Esophagus squamous epithelium (tissue), 5 donors: Measurements from ENCODE around the gene PBX3. TPM values are rescaled to one million over a fixed set of nuclear protein-coding genes. Genes with fewer than 3 reads are reported as not detected.

Source experiments
- DNase-seq: peaks from one replicate; lab custom pipeline; 2025; lab: John Stamatoyannopoulos, UW
- H3K27ac ChIP-seq, 4 donors: fragments of 200-600 bp; sonication (generic); one replicate each; pipeline ENCODE4 v1.5.1; 2016 to 2019; ENCODE audit warnings: mild to moderate bottlenecking in 1 of 4
- H3K27me3 ChIP-seq, 4 donors: fragments of 200-600 bp; sonication (generic); 1 replicate in 3 of 4; 2 replicates in 1 of 4; pipeline versions ENCODE4 v1.5.1 to v1.6.0; 2017 to 2021; ENCODE audit warnings: antibody characterized with exemption in 1 of 4
- H3K36me3 ChIP-seq, 3 donors: fragments of 200-600 bp; sonication (generic); one replicate each; pipeline ENCODE4 v1.5.1; 2016 to 2019
- H3K4me1 ChIP-seq, 3 donors: fragments of 200-600 bp; sonication (generic); one replicate each; pipeline ENCODE4 v1.5.1; 2017 to 2019
- H3K4me3 ChIP-seq, 4 donors: fragments of 200-600 bp; sonication (generic); 1 replicate in 3 of 4; 2 replicates in 1 of 4; pipeline ENCODE4 v1.5.1; 2016 to 2019; ENCODE audit warnings: mild to moderate bottlenecking in 2 of 4, moderate library complexity in 1 of 4
- H3K9me3 ChIP-seq, 3 donors: fragments of 200-600 bp; sonication (generic); one replicate each; pipeline ENCODE4 v1.5.1; 2016 to 2019
- CTCF ChIP-seq, 6 experiments: fragments of 450-650 bp in 4 of 6; fragments of 200-600 bp in 2 of 6; sonication (generic) in 2 of 6; IDR thresholded peaks; one replicate each; pipeline ENCODE4 v1.5.1; 2016 to 2019; ENCODE audit warnings: antibody characterized with exemption in 6 of 6, mild to moderate bottlenecking in 4 of 6, moderate library complexity in 4 of 6
- POLR2A ChIP-seq, 4 donors: fragments of 450-650 bp; IDR thresholded peaks; one replicate each; pipeline ENCODE4 v1.6.1; 2017; ENCODE audit warnings: antibody characterized with exemption in 4 of 4, mild to moderate bottlenecking in 4 of 4, moderate library complexity in 3 of 4
- WGBS, 2 donors: methylation state at CpG; one replicate each; pipeline ENCODE4 v1.1.5; 2018; 5-methylcytosine and 5-hydroxymethylcytosine counted together
- intact Hi-C: fragments of 100-400 bp; cut with DNase I; formaldehyde crosslinking; loops from one replicate; pipeline ENCODE4 v1.15.0; 2022
- total RNA-seq, 4 donors: library from RNA; depleted of rRNA; stranded (reverse); fragments of >200 nt; gene quantifications; one replicate each; pipeline ENCODE4 v1.1.0, GENCODE V29; 2016
- donor health status: DM: yes; HTN: yes; CAD: no.

PBX3 gene
- total RNA-seq, 4 donors from 2014 or later, result 10.2 to 27.1 (median 12.7) TPM

DNA sequence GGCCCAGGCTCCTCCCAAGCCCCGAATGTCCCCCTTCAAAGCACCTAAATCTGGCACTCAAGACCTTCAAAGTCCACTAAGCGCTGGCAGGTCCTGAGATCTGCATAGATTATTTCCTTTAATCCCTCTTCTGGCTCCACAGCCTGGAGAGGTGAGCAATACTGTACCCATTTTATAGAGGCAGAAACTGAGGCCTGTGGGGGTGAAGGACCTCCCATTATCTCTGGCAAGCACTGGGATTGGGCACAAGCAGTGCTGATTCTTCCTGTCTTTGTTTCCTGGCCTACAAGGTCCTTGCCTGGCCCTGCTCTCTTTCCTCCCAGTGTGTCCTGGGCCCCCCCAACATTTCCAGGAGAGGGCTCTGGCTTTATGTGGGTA is 252.3 kb downstream of the PBX3 start:
- Histone ChIP-seq H3K27me3 (peaks cover 0 to 25% (median 0%) of the 10 kb centered on the region in 4 donors), H3K4me1 (no peaks in the 10 kb centered on the region), H3K27ac (no peak overlapping the region), H3K36me3 (no peaks in the 10 kb centered on the region), H3K4me3 (no peak overlapping the region), H3K9me3 (no peaks in the 10 kb centered on the region)
- WGBS, 2 donors, result 71 to 100% methylated on average over 1 of the region's 2 CpGs
- TF ChIP-seq POLR2A (IDR thresholded peaks at IDR 0.05), result no peak
- TF ChIP-seq CTCF (IDR thresholded peaks at IDR 0.05), result no peak
- intact Hi-C loops, result no loop called here
- DNase-seq, result no peak

- TF ChIP-seq CTCF (IDR thresholded peaks at IDR 0.05) (no peak), POLR2A (IDR thresholded peaks at IDR 0.05) (no peak)
- H3K27me3 ChIP-seq, result peaks cover 0 to 24% (median 0%) of the 10 kb centered on the region in 4 donors
- WGBS, 2 donors, result 74 to 76% methylated on average over 2 of the region's 6 CpGs
- no peaks in the 10 kb centered on the region for H3K4me1 ChIP-seq
- no peaks in the 10 kb centered on the region for H3K9me3 ChIP-seq
- H3K4me3 ChIP-seq, result no peak overlapping the region
- H3K36me3 ChIP-seq, result no peaks in the 10 kb centered on the region
- no peak overlapping the region for H3K27ac ChIP-seq
- no peak for DNase-seq
- intact Hi-C loops, result no loop called here
These were observed 253.1 kb downstream of the PBX3 start for GRCh38 chr9:126000256-126000655.

- no peak for DNase-seq
- no peaks in the 10 kb centered on the region for H3K4me1 ChIP-seq
- peaks cover 0 to 17% (median 0%) of the 10 kb centered on the region in 4 donors for H3K27me3 ChIP-seq
- no peaks in the 10 kb centered on the region for H3K9me3 ChIP-seq
- H3K4me3 ChIP-seq, result no peak overlapping the region
- no peak overlapping the region for H3K27ac ChIP-seq
- no peaks in the 10 kb centered on the region for H3K36me3 ChIP-seq
- intact Hi-C loops, result no loop called here
- no peak for TF ChIP-seq POLR2A (IDR thresholded peaks at IDR 0.05)
- no peak for TF ChIP-seq CTCF (IDR thresholded peaks at IDR 0.05)
- 68 to 72% methylated on average over 22 to 23 of the region's 23 CpGs for WGBS, 2 donors
These were observed 253.8 kb downstream of the PBX3 start for GRCh38 chr9:126000731-126001580.

- Histone ChIP-seq H3K4me3 (no peak overlapping the region), H3K36me3 (no peaks in the 10 kb centered on the region), H3K4me1 (no peaks in the 10 kb centered on the region), H3K9me3 (no peaks in the 10 kb centered on the region), H3K27me3 (peaks cover 0 to 11% (median 0%) of the 10 kb centered on the region in 4 donors), H3K27ac (no peak overlapping the region)
- 81 to 87% methylated on average over 9 to 14 of the region's 24 CpGs for WGBS, 2 donors
- intact Hi-C loops, result no loop called here
- TF ChIP-seq CTCF (IDR thresholded peaks at IDR 0.05), result no peak
- no peak for TF ChIP-seq POLR2A (IDR thresholded peaks at IDR 0.05)
- no peak for DNase-seq
These were observed 254.5 kb downstream of the PBX3 start for GRCh38 chr9:126001581-126002225.
